Esophagus squamous epithelium (tissue), 5 donors: Measurements from ENCODE around the gene PARD3. TPM values are rescaled to one million over a fixed set of nuclear protein-coding genes. Genes with fewer than 3 reads are reported as not detected.

Source experiments
- DNase-seq: peaks from one replicate; lab custom pipeline; 2025; lab: John Stamatoyannopoulos, UW
- H3K27ac ChIP-seq, 4 donors: fragments of 200-600 bp; sonication (generic); one replicate each; pipeline ENCODE4 v1.5.1; 2016 to 2019; ENCODE audit warnings: mild to moderate bottlenecking in 1 of 4
- H3K27me3 ChIP-seq, 4 donors: fragments of 200-600 bp; sonication (generic); 1 replicate in 3 of 4; 2 replicates in 1 of 4; pipeline versions ENCODE4 v1.5.1 to v1.6.0; 2017 to 2021; ENCODE audit warnings: antibody characterized with exemption in 1 of 4
- H3K36me3 ChIP-seq, 3 donors: fragments of 200-600 bp; sonication (generic); one replicate each; pipeline ENCODE4 v1.5.1; 2016 to 2019
- H3K4me1 ChIP-seq, 3 donors: fragments of 200-600 bp; sonication (generic); one replicate each; pipeline ENCODE4 v1.5.1; 2017 to 2019
- H3K4me3 ChIP-seq, 4 donors: fragments of 200-600 bp; sonication (generic); 1 replicate in 3 of 4; 2 replicates in 1 of 4; pipeline ENCODE4 v1.5.1; 2016 to 2019; ENCODE audit warnings: mild to moderate bottlenecking in 2 of 4, moderate library complexity in 1 of 4
- H3K9me3 ChIP-seq, 3 donors: fragments of 200-600 bp; sonication (generic); one replicate each; pipeline ENCODE4 v1.5.1; 2016 to 2019
- CTCF ChIP-seq, 6 experiments: fragments of 450-650 bp in 4 of 6; fragments of 200-600 bp in 2 of 6; sonication (generic) in 2 of 6; IDR thresholded peaks; one replicate each; pipeline ENCODE4 v1.5.1; 2016 to 2019; ENCODE audit warnings: antibody characterized with exemption in 6 of 6, mild to moderate bottlenecking in 4 of 6, moderate library complexity in 4 of 6
- POLR2A ChIP-seq, 4 donors: fragments of 450-650 bp; IDR thresholded peaks; one replicate each; pipeline ENCODE4 v1.6.1; 2017; ENCODE audit warnings: antibody characterized with exemption in 4 of 4, mild to moderate bottlenecking in 4 of 4, moderate library complexity in 3 of 4
- WGBS, 2 donors: methylation state at CpG; one replicate each; pipeline ENCODE4 v1.1.5; 2018; 5-methylcytosine and 5-hydroxymethylcytosine counted together
- intact Hi-C: fragments of 100-400 bp; cut with DNase I; formaldehyde crosslinking; loops from one replicate; pipeline ENCODE4 v1.15.0; 2022
- total RNA-seq, 4 donors: library from RNA; depleted of rRNA; stranded (reverse); fragments of >200 nt; gene quantifications; one replicate each; pipeline ENCODE4 v1.1.0, GENCODE V29; 2016
- donor health status: DM: yes; HTN: yes; CAD: no.

The PARD3 gene
- total RNA-seq, 4 donors from 2014 or later = 57.3 to 114 (median 81.7) TPM

GRCh38 chr10:34423673-34424625 is 391.1 kb downstream of the PARD3 start:
- TF ChIP-seq CTCF (IDR thresholded peaks at IDR 0.05) = no peak
- TF ChIP-seq POLR2A (IDR thresholded peaks at IDR 0.05) = no peak
- peaks cover 0 to 15% (median 0%) of the 10 kb centered on the region in 3 donors for H3K4me1 ChIP-seq
- H3K4me3 ChIP-seq = no peak overlapping the region
- 65 to 78% methylated on average over 5 of the region's 5 CpGs for WGBS, 2 donors
- intact Hi-C loops = no loop called here
- no peaks in the 10 kb centered on the region for H3K36me3 ChIP-seq
- no peaks in the 10 kb centered on the region for H3K9me3 ChIP-seq
- no peak overlapping the region for H3K27ac ChIP-seq
- DNase-seq = no peak
- H3K27me3 ChIP-seq = no peaks in the 10 kb centered on the region

GRCh38 chr10:34420795-34421194 is 394.3 kb downstream of the PARD3 start:
- Histone ChIP-seq H3K4me1 (no peaks in the 10 kb centered on the region), H3K27me3 (no peaks in the 10 kb centered on the region), H3K27ac (no peak overlapping the region), H3K9me3 (no peaks in the 10 kb centered on the region), H3K36me3 (no peaks in the 10 kb centered on the region), H3K4me3 (no peak overlapping the region)
- WGBS, 2 donors = 56% methylated on average over 1 of the region's 1 CpG; no CpG with 5 or more reads in 1 of the 2 donors
- TF ChIP-seq CTCF (IDR thresholded peaks at IDR 0.05) (no peak), POLR2A (IDR thresholded peaks at IDR 0.05) (no peak)
- no peak for DNase-seq
- intact Hi-C loops = no loop called here

DNA sequence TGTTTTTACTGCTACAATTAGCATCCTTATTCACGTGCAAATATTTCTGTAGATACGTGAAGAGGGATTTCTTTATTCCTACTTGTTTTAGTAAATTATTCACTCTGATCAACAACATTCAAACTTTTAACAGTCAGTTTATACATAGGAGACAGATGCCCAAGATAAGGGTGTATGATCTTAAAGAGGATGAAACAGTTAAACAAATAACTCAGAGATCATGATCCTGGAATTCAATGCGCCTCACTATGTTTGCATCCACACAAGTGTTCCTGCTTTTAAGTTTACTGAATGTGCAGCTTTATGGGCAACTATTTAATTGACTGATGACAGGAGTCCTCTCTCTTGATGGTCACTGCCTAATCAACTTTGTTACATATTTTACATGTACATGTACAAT is 394.8 kb downstream of the PARD3 start:
- no peaks in the 10 kb centered on the region for H3K27me3 ChIP-seq
- TF ChIP-seq CTCF (IDR thresholded peaks at IDR 0.05) (no peak), POLR2A (IDR thresholded peaks at IDR 0.05) (no peak)
- WGBS, 2 donors = 80 to 95% methylated on average over 3 of the region's 3 CpGs
- DNase-seq = no peak
- no peaks in the 10 kb centered on the region for H3K9me3 ChIP-seq
- intact Hi-C loops = no loop called here
- no peaks in the 10 kb centered on the region for H3K4me1 ChIP-seq
- no peak overlapping the region for H3K27ac ChIP-seq
- H3K36me3 ChIP-seq = no peaks in the 10 kb centered on the region
- H3K4me3 ChIP-seq = no peak overlapping the region

DNA sequence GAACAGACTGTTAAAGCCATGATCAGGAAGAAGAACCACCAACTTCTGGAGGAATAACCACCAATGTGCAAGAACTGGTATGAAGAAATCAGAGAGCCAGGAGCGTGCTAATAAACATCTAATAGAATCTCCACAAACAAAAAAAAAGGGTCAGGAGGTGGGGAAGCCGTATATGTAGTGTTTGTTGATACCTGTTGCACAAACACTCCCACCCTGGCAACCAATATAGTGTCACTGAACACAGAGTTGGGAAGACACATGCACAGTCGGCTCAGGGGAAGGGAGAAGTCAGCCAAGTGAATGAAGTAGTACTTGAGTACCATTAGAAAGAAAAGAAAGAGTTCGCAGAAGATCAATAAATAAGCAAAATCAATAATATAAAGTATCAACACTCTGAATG is 400.1 kb downstream of the PARD3 start:
- Histone ChIP-seq H3K27ac (no peak overlapping the region), H3K36me3 (no peaks in the 10 kb centered on the region), H3K4me1 (no peaks in the 10 kb centered on the region), H3K4me3 (no peak overlapping the region), H3K27me3 (no peaks in the 10 kb centered on the region), H3K9me3 (no peaks in the 10 kb centered on the region)
- no peak for TF ChIP-seq CTCF (IDR thresholded peaks at IDR 0.05)
- no peak for TF ChIP-seq POLR2A (IDR thresholded peaks at IDR 0.05)
- intact Hi-C loops = no loop called here
- WGBS, 2 donors = 83 to 85% methylated on average over 4 of the region's 4 CpGs
- no peak for DNase-seq
